Smooth muscle cell (in vitro differentiated cells): Measurements from ENCODE around the gene MEIOB. TPM values are rescaled to one million over a fixed set of nuclear protein-coding genes. Genes with fewer than 3 reads are reported as not detected.
A peak's percentile ranks its signal among the peaks of the same experiment; 100 is the strongest.

Experiments
- DNase-seq: peaks from one replicate; lab custom pipeline; 2025; ENCODE audit not compliant: unreplicated experiment; lab: John Stamatoyannopoulos, UW
- H2AFZ ChIP-seq: fragments of 200-600 bp; sonication (generic); 2 replicates; pipeline ENCODE4 v1.6.0; 2016; ENCODE audit warnings: antibody characterized with exemption, low read depth, mild to moderate bottlenecking
- H3F3A ChIP-seq: fragments of 200-600 bp; sonication (generic); 2 replicates; pipeline ENCODE4 v1.6.0; 2017; ENCODE audit warnings: antibody characterized with exemption, low read depth
- H3K27ac ChIP-seq: fragments of 200-600 bp; sonication (generic); 2 replicates; pipeline ENCODE4 v1.5.1; 2016; ENCODE audit warnings: low read depth, mild to moderate bottlenecking
- H3K27me3 ChIP-seq: fragments of 200-600 bp; sonication (generic); 2 replicates; pipeline ENCODE4 v1.6.1; 2016; ENCODE audit warnings: low read depth, mild to moderate bottlenecking
- H3K36me3 ChIP-seq: fragments of 200-600 bp; sonication (generic); 2 replicates; pipeline ENCODE4 v1.5.1; 2016; ENCODE audit warnings: low read depth
- H3K4me1 ChIP-seq: fragments of 200-600 bp; sonication (generic); 2 replicates; pipeline ENCODE4 v1.5.1; 2016; ENCODE audit warnings: low read depth
- H3K4me2 ChIP-seq: fragments of 200-600 bp; sonication (generic); 2 replicates; pipeline ENCODE4 v1.6.0; 2016; ENCODE audit warnings: mild to moderate bottlenecking
- H3K4me3 ChIP-seq: fragments of 200-600 bp; sonication (generic); 2 replicates; pipeline ENCODE4 v1.5.1; 2016; ENCODE audit warnings: mild to moderate bottlenecking
- H3K79me2 ChIP-seq: fragments of 200-600 bp; sonication (generic); 2 replicates; pipeline ENCODE4 v1.6.0; 2016; ENCODE audit warnings: low read depth, mild to moderate bottlenecking
- H3K9ac ChIP-seq: fragments of 200-600 bp; sonication (generic); 2 replicates; pipeline ENCODE4 v1.6.0; 2016; ENCODE audit warnings: low read depth
- H3K9me3 ChIP-seq: fragments of 200-600 bp; sonication (generic); replicated peaks from 2 replicates; pipeline ENCODE4 v1.5.1; 2016; ENCODE audit warnings: low read depth
- H4K20me1 ChIP-seq: fragments of 200-600 bp; sonication (generic); 2 replicates; pipeline ENCODE4 v1.6.0; 2016; ENCODE audit warnings: low read depth
- WGBS: methylation state at CpG from one replicate; pipeline ENCODE4 v1.1.7; 2016; ENCODE audit warnings: low lambda C conversion rate; 5-methylcytosine and 5-hydroxymethylcytosine counted together
- polyA plus RNA-seq: library from polyadenylated mRNA; unstranded; fragments of >200 nt; fragmentation: Nextera tagmentation; extraction: Ambion mirVana; gene quantifications from 2 replicates; pipeline ENCODE4 v1.2.1, GENCODE V29; 2016
- total RNA-seq: library from RNA; depleted of rRNA; stranded (reverse); fragments of >200 nt; gene quantifications from 2 replicates; pipeline ENCODE4 v1.2.3, GENCODE V29; 2014
- TF ChIP-seq, protein P1 (sequence below): fragments of 200-600 bp; sonication (generic); IDR thresholded peaks from 2 replicates; pipeline ENCODE4 v1.5.1; 2017; ENCODE audit warnings: borderline replicate concordance, mild to moderate bottlenecking, antibody characterized with exemption; ENCODE audit not compliant: insufficient read depth, poor library complexity, severe bottlenecking

The MEIOB gene
- total and polyA plus RNA-seq, 2 experiments from 2014 or later = 0.18 to 1.7 TPM

DNA sequence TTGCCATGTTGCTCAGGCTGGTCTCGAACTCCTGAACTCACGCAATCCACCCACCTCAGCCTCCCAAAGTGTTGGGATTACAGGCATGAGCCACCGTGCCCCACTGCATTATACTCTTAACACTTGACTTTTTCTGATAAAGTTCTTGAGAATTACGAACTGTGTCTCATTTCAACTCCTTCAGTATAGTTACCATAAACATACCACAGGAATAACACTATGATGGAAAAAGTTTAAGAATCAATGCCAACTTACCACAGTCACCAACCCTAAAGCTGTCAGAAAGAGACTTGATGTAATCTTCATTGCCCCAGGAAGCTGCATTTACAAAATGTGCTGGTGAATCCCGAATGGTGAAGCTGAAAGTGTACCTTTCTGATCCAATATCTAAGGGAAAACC, 10.2 kb downstream of the MEIOB start:
- no peak for DNase-seq
- Histone ChIP-seq H2AFZ (no peak overlapping the region), H3K27me3 (peaks cover 63% of the 10 kb centered on the region), H3K4me2 (no peak overlapping the region), H3K4me1 (no peaks in the 10 kb centered on the region), H4K20me1 (no peaks in the 10 kb centered on the region), H3K9me3 (no peaks in the 10 kb centered on the region), H3K27ac (no peak overlapping the region), H3K4me3 (no peak overlapping the region), H3F3A (no peaks in the 10 kb centered on the region), H3K36me3 (no peaks in the 10 kb centered on the region), H3K9ac (no peak overlapping the region), H3K79me2 (no peaks in the 10 kb centered on the region)
- WGBS = 83% methylated on average over 5 of the region's 5 CpGs
- TF ChIP-seq, protein P1, sequence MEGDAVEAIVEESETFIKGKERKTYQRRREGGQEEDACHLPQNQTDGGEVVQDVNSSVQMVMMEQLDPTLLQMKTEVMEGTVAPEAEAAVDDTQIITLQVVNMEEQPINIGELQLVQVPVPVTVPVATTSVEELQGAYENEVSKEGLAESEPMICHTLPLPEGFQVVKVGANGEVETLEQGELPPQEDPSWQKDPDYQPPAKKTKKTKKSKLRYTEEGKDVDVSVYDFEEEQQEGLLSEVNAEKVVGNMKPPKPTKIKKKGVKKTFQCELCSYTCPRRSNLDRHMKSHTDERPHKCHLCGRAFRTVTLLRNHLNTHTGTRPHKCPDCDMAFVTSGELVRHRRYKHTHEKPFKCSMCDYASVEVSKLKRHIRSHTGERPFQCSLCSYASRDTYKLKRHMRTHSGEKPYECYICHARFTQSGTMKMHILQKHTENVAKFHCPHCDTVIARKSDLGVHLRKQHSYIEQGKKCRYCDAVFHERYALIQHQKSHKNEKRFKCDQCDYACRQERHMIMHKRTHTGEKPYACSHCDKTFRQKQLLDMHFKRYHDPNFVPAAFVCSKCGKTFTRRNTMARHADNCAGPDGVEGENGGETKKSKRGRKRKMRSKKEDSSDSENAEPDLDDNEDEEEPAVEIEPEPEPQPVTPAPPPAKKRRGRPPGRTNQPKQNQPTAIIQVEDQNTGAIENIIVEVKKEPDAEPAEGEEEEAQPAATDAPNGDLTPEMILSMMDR = no peak

DNA sequence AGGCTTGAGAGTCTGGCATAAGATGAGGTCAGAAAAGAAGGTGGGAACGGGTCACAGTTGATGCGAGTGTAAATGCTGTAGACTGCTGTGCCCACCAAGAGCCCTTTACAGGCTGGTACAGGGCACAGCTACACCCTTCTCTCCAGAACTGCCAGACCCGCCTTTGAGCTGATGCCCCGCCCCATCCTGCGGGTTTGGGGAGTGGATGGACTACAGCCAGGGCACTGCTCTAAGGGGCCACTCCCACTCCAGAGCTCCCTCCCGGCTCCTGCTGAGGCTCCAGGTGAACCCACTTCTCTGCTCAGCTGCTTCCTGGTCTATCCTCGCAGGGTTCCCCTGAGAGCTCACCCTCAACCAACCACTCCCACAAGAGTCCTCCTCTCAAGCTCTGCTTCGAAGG, 12.3 kb downstream of the MEIOB start:
- no peaks in the 10 kb centered on the region for H3K79me2 ChIP-seq
- H2AFZ ChIP-seq = no peak overlapping the region
- TF ChIP-seq, protein P1 = no peak
- H3K27me3 ChIP-seq = peaks cover 54% of the 10 kb centered on the region
- H3F3A ChIP-seq = peaks cover 2% of the 10 kb centered on the region
- H3K4me2 ChIP-seq = no peak overlapping the region
- no peak overlapping the region for H3K27ac ChIP-seq
- H3K4me1 ChIP-seq = no peaks in the 10 kb centered on the region
- no peaks in the 10 kb centered on the region for H3K9me3 ChIP-seq
- WGBS = 54% methylated on average over 7 of the region's 8 CpGs
- no peak overlapping the region for H3K4me3 ChIP-seq
- DNase-seq = no peak
- H3K36me3 ChIP-seq = no peaks in the 10 kb centered on the region
- H3K9ac ChIP-seq = no peak overlapping the region
- no peaks in the 10 kb centered on the region for H4K20me1 ChIP-seq

DNA sequence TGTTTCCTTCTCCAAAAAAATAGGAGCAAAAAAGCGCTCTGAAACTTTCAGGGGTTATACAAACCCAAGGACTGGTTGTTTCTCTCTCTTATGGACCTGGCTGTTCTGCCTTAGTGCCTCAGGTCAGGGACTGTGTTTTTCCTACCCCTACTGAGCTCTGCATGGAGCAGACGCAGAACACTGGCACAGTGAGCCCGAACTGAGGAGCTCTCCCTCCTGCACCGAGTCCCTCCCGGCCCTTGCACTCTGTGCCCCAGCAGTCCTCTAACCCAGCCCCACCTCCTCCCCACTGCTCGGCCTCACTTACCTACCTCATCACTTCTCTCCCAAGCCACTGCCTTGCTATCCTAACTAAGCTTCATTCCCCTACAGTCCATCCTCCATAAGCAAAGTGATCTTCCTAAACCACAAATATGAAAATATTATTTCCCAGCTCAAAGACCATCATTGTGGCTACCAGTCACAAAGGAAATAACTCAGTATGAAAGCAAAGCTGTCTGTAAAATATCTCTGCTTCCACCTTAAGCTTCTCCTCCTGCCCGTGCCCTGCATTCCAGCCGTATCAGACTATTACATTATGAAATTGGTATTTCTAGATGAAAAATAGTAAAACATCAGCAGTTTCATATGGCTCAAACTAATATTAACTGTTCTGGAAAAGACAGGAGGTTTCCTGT, 13.6 kb downstream of the MEIOB start:
- Histone ChIP-seq H3F3A (peaks cover 2% of the 10 kb centered on the region), H3K36me3 (no peaks in the 10 kb centered on the region), H3K79me2 (no peaks in the 10 kb centered on the region), H2AFZ (peak overlapping the region; percentile 69), H3K4me2 (peak overlapping the region; percentile 36), H3K4me3 (no peak overlapping the region), H4K20me1 (no peaks in the 10 kb centered on the region), H3K9ac (no peak overlapping the region), H3K27me3 (peaks cover 54% of the 10 kb centered on the region), H3K4me1 (no peaks in the 10 kb centered on the region), H3K9me3 (no peaks in the 10 kb centered on the region), H3K27ac (no peak overlapping the region)
- no peak for DNase-seq
- TF ChIP-seq, protein P1 = no peak
- 44% methylated on average over 8 of the region's 8 CpGs for WGBS
